GM12873 (cell line): ENCODE data around the gene SDC1.

Source experiments
- TF ChIP-seq, protein P1 (sequence below): IDR thresholded peaks from 2 replicates; pipeline ENCODE4 v1.5.1; 2012; ENCODE audit warnings: low read depth, mild to moderate bottlenecking, moderate library complexity, low read length, control low read depth; ENCODE audit not compliant: insufficient read depth; ENCODE audit errors: missing control alignments

Gene SDC1

GRCh38 chr2:20165677-20166509 is 59.0 kb downstream of the SDC1 start:
- TF ChIP-seq, protein P1, sequence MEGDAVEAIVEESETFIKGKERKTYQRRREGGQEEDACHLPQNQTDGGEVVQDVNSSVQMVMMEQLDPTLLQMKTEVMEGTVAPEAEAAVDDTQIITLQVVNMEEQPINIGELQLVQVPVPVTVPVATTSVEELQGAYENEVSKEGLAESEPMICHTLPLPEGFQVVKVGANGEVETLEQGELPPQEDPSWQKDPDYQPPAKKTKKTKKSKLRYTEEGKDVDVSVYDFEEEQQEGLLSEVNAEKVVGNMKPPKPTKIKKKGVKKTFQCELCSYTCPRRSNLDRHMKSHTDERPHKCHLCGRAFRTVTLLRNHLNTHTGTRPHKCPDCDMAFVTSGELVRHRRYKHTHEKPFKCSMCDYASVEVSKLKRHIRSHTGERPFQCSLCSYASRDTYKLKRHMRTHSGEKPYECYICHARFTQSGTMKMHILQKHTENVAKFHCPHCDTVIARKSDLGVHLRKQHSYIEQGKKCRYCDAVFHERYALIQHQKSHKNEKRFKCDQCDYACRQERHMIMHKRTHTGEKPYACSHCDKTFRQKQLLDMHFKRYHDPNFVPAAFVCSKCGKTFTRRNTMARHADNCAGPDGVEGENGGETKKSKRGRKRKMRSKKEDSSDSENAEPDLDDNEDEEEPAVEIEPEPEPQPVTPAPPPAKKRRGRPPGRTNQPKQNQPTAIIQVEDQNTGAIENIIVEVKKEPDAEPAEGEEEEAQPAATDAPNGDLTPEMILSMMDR: no peak

- TF ChIP-seq, protein P1: no peak
Observed at GRCh38 chr2:20164734-20165478, 60.0 kb downstream of the SDC1 start.

DNA sequence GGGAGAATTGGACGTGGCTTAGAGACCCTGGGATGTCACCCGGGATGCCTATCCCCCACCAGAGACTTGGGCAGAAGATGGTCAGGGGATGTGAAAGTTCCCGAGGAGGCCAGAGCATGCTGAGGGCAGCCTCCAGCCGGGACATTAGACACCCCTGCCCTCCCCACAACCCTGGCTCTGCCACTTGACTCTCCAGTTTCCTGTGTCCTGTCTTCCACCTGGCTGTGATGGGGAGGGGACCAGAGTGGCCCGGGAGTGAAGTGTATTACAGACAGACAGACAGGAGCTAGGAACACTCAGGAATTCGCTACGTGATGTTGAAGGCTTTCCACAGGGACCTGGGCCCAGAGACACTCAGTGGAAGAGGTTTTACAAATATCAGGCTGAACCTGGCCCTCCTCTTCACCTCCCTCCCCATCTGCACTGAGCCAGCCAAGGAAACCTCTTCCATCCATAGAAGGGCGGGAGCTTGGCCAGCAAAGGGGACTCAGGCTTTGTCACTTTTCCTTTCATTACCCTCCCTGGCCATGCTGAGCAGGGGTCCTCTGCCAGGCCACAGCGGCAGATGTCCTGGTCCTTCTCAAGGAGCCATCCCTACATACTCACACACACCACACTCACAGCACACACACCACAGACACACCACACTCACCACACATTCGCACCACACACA is 60.7 kb downstream of the SDC1 start:
- TF ChIP-seq, protein P1: no peak

DNA sequence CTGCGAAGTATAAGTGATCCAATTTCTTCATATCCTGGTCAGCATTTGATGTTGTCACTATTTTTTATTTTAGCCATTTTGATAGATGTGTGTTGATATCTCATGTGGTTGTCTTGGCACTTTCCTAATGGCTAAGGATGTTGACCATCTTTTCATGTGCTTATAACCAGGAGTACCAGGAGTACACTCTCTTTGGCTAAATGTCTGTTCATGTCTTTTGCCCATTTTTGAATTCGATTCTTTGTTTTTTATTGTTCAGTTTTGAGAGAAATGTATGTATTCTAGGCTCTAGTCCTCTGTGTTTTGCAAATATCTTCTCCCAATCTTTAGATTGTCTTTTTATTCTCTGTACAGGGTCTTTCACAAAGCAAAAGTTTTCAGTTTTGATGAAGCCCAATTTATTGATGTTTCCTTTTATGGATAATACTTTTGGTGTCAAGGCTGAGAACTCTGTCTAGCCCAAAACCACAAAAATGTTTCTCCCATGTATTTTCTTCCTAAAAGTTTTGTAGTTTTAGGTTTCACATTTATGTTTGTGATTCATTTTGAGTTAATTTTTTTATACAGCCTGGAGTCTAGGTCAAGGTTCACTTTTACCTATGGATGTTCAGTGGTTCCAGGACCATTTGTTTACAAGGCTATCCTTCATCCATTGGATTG is 65.4 kb downstream of the SDC1 start:
- TF ChIP-seq, protein P1: no peak

GRCh38 chr2:20157193-20157891 is 67.6 kb downstream of the SDC1 start:
- TF ChIP-seq, protein P1: no peak

- TF ChIP-seq, protein P1: no peak
Observed at GRCh38 chr2:20156836-20157192, 68.1 kb downstream of the SDC1 start.
